Measurements from ENCODE around the gene ZNF253.
"Not testable (repeated sequence)": the region's sequence is repeated elsewhere in the genome, so short reads cannot be mapped to it uniquely, and the experiment has no call there.

The ZNF253 gene

DNA sequence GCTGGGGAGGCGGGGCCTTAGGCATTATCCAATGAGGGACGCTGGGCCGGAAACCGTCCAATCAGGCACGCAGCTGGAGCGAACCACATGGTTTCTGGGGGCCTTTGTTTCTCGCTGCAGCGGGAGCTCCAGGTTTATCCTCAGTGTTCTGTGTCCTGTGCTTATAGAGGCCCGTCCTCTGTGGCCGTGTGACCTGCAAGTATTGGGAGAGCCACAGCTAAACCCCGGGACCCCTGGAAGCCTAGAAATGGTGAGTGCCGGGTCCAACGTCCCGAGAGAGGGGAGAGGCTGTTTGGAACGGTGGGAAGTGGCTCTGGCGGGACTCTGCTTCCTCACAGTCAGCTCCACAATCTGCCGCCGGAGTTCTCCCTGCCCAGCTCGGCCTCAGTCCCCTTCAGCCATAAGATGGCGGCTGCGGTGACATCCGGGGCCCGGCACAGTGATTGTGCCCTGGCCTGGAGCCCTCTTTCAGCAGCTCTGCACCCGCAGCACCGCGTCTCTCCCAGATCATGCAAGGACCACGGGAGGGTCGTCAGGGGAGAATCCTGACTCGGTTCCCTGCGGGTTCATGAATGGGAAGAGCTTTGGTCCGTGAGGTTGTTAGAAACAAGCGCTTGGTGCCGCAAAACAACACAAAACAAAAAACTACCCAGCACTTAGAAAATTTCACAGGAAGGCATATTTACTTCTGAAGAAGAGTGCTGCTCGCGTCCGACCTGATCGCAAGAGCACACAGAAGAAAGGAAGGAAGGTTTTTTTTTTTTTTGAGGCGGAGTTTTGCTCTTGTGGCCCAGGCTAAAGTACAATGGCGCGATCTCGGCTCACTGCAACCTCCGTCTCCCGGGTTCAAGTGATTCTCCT is at the start of gene ZNF253:
Gene ZNF253 (plus strand): TSS at position 133 of the 861 bp plus-strand sequence. CDS start 115 bp downstream, at position 248.
- DNase-seq (ENCODE audit: low read depth in 2 of 2) = peak; percentile 78 to 80

DNA sequence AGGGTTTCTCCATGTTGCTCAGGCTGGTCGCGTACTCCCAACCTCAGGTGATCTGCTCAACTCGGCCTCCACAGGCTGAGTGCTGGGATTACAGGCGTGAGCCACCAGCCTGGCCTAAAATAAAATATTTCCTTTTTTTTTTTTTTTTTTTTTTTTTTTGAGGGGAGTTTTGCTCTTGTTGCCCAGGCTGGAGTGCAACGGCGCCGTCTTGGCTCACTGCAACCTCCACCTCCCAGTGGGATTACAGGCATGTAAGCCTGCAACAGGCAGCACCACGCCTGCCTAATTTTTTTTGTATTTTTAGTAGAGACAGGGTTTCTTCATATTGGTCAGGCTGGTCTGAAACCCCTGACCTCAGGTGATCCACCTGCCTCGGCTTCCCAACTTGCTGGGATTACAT is 49.0 kb upstream of the ZNF253 start:
- DNase-seq (ENCODE audit: low read depth in 2 of 2) = no peak

DNA sequence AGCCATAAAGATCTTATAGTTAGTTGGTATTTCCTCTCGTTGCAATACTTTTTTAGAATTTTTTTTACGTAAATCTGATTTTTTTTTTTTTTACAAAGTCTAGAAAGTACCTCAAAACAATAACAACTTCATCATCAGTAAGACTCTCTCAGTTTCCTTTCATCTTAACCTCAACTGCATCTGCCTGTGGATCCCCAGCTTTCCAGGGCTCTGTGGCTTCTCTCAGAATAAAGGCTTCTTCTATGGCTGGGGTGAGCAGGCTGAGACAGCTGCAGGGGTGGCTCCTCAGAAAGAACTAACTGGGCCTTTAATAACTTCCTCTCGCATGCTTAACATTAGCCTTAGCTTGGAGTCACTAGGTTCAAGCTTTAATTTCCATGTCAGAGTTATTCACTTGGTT is 48.3 kb upstream of the ZNF253 start:
- DNase-seq (ENCODE audit: low read depth in 2 of 2) = no peak

- DNase-seq (ENCODE audit: low read depth in 2 of 2) = no peak
Observed at GRCh38 chr19:19820774-19821320, 44.8 kb upstream of the ZNF253 start.

DNA sequence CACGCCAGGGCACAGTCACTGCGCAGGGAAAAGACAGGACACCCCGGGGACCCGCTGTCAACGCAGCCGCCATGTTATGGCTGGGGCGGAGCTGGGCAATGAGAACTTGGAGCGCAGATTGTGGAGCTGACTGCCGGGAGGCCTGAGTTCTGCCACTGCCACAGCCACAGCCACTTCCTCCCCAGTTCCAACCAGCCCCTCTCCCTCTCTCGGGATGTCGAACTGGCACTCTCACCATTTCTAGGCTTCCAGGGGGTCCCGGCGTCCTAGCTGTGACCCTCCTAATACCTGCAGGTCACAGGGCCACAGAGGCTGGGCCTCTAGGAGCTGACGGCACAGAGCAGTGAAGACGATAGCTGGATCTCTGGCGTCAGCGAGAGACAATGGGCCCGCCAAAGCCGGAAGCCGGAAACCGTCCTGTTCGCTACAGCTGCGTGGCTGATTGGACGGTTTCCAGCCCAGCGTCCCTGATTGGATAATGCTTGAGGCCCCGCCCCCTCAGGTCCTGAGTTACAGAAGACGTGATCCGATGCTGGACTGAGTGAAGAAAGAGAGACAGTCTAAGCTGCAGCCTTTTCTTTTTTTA is 44.2 kb upstream of the ZNF253 start, which contains the start of gene ZNF506:
Gene ZNF506 (minus strand): TSS at position 385 of the 586 bp plus-strand sequence. CDS start 147 bp downstream, at position 238.
- peak; percentile 88 to 89 for DNase-seq (ENCODE audit: low read depth in 2 of 2)

DNA sequence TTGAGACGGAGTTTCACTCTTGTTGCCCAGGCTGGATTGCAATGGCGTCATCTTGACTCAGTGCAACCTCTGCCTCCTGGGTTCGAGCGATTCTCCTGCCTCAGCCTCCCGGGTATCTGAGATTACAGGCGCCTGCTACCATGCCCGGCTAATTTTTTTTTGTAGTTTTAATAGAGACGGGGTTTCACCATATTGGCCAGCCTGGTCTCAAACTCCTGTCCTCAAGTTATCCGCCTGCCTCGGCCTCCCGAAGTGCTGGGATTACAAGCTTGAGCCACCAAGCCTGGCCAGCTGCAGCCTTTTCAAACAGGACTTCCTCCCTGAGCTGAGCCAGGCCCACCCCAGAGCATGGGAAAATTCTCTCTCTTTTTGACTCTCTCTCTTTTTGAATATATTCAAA is 43.7 kb upstream of the ZNF253 start:
- DNase-seq (ENCODE audit: low read depth in 2 of 2) = not testable (repeated sequence)

DNA sequence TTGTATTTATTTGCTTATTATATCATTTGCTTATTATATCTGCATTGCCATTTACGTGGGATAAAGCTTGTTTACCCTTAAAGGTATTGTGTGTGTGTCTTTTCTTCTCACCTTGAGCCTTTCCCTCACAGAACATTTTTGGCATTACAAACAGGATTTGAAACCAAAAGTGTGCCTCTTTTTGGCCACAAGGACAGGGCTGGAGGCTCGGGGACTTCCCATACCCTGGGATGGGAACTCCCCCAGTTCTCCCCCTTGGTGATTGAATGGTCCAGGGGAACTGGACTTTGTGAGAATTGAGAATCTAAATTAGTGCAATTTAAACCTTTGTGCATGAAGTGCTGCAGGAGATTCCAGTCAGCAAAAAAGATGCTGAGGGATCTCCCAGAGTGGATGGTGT is 41.8 kb upstream of the ZNF253 start:
- DNase-seq (ENCODE audit: low read depth in 2 of 2) = no peak

DNA sequence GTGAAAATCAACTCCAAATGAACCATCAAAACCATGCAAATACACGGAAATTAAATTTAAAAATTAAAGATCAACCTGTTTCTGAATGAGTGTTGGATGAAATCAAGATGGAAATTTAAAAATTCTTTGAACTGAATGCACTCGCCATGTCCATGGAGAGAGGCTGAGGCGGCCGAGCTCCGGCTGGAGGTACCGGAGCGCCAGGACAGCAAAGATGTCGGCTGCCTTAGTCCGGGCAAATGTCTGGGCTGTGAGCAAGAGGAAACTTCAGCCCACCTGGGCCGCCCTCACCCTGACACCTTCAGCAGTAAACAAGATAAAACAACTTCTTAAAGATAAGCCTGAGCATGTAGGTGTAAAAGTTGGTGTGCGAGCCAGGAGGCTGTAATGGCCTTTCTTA is 38.8 kb upstream of the ZNF253 start:
- no peak for DNase-seq (ENCODE audit: low read depth in 2 of 2)

- no peak for DNase-seq (ENCODE audit: low read depth in 2 of 2)
Observed at GRCh38 chr19:19835560-19836038, 30.1 kb upstream of the ZNF253 start.

DNA sequence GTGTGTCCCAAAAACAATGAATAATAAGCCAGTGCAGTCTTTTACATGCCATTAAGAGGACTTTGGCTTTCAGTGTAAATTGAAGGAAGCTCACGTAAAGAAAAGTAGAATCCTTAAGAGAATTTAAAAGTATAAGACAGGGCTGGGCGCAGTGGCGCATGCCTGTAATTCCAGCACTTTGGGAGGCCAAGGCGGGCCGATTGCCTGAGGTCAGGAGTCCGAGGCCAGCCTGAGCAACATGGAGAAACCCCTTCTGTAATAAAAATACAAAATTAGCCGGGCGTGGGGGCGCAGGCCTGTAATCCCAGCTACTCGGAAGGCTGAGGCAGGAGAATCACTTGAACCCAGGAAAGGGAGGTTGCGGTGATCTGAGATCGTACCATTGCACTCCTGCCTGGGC is 17.9 kb upstream of the ZNF253 start:
- DNase-seq (ENCODE audit: low read depth in 2 of 2) = no peak

DNA sequence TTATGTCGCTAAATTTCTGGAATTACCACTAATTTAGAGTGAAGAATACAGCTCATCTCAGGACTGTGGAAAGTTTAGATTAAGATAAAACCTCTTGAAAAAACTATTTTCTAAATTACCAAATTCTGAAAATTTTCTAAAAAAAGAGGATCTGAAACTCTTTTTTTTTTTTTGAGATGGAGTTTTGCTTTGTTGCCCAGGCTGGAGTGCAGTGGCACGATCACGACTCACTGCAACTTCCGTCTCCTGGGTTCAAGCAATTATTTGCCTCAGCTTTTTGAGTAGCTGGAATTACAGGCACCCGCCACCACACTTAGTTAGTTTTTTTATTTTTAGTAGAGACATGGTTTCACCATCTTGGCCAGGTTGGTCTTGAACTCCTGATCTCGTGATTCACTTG is 16.6 kb upstream of the ZNF253 start:
- DNase-seq (ENCODE audit: low read depth in 2 of 2) = no peak

DNA sequence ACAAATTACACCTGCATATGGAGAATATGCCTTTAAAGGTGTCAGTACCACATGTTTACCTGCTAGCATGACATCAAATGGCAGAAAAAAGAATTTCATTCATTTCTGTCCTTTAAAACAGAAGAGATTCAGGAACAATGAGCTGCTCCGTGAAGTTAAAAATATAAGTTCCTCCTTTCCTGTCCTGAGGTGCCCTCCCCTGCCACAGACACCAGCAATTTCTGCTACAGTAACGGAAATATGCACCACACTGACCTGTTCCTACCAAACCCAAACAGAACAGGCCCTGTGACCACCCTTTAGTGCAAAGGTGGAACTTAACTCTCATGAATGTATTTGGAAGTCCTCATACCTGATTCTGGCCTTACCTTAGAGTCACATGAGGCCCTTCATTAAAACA is 13.9 kb upstream of the ZNF253 start:
- DNase-seq (ENCODE audit: low read depth in 2 of 2) = not testable (repeated sequence)

DNA sequence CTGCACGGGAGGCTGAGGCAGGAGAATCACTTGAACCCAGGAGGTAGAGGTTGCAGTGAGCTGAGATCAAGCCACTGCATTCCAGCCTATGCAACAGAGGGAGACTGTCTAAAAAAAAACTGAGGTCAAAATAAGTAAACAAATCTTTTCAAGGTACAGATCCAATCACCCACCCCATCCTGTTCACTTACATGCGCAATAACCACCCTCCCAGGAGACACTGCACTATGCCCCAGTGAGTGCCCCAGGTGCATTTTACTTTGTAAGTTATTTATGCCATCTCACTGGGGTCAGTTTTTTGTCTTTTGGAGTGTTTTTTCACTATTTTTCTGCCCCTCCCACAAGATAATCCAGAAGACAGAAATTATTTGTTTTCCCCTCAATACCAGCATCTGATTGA is 6.9 kb upstream of the ZNF253 start:
- no peak for DNase-seq (ENCODE audit: low read depth in 2 of 2)

DNA sequence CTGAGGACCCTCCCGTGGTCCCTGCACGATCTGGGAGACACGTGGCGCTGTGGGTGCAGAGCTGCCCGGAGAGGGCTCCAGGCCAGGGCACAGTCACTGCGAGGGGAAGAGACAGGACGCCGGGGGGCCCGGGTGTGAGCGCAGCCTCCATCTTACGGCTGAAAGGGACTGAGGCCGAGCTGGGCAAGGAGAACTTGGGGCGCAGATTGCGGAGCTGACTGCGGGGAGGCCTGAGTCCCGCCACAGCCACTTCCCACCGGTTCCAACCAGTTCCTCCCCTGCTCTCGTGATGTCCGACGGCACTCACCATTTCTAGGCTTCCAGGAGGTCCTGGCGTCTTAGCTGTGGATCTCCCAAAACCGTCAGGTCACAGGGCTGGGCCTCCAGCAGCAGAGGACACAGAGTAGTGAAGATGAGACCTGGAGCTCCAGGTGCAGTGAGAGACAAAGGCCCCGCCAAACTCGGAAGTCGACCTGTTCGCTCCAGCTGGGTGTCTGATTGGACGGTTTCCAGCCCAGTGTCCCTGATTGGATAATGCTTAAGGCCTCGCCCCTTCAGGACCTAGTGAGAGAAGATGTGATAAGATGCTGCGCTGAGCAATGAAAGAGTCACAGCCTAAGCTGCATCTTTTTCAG is 4.8 kb upstream of the ZNF253 start:
- no peak for DNase-seq (ENCODE audit: low read depth in 2 of 2)

DNA sequence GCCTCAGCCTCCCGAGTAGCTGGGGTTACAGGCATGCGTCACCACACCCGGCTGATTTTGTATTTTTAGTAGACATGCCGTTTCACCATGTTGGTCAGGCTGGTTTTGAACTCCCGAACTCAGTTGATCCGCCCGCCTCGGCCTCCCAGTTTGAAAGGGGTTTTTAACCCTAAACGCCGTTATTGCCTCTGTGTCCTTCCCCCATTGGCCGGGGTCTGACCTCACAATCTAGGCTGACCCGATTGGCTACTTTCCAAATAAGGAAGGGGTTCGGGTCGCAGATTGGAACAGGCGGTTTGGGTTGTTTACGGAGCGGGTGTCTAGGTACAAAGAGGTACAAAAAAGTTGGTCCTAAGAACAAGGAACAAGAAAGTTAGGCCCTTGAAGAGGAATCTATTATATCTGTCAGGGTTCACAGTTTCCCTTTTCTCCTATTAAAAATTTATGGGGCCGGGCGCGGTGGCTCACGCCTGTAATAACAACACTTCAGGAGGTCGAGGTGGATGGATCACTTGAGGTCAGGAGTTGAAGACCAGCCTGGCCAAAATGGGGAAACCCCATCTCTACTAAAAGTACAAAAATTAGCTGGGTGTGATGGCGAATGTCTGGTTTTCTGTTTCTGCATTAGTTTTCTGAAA is 1.0 kb downstream of the ZNF253 start:
- no peak for DNase-seq (ENCODE audit: low read depth in 2 of 2)

DNA sequence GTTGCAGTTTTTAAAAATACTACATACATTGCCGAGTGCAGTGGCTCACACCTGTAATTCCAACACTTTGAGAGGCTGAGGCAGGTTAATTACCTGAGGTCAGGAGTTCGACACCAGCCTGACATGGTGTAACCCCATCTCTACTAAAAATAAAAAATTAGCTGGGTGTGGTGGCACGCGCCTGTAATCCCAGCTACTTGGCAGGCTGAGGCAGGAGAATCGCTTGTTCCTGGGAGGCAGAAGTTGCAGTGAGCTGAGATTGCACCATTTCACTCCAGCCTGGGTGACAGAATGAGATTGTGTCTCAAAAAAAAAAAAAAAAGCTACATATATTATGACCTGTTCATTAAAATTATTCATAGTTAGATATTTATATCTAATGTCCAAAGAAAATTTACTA is 4.4 kb downstream of the ZNF253 start:
- not testable (repeated sequence) for DNase-seq (ENCODE audit: low read depth in 2 of 2)

DNA sequence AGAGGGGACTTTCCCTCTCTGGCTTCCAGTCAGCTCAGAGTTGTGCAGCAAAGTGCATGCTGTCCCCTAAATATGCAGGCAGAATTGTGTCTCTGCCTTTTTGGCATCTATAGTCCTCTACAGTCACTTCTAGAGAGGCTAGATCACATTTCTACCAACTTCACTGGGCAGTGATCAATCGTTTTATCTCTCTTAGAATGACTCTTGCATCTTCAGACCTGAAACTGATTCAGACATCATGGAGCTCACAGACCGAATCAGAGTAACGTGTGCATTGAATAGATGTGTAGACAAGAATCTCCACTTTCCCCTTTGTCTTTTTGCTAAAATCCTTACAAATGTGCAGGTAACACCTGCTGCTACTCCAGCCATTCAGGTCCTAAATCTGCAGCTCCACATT is 6.2 kb downstream of the ZNF253 start:
- no peak for DNase-seq (ENCODE audit: low read depth in 2 of 2)

DNA sequence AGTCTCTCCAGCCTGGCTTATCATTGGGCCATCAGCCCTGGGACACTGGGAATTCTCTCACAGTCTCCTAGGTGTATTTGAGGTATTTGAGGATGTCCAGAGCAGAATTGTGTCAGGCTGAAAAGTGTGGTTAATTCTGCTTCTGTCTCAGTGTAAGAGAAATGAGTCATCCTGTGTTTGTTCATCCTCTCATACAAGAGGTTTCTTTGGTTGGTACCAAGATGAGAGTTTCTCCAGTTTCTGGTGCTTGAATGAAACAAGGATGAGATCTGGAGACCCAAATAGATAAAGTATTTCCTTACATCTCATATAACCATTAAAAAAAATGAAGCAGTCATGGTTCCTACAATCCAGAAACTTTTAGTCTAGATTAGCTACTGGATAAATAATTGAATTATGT is 7.7 kb downstream of the ZNF253 start:
- no peak for DNase-seq (ENCODE audit: low read depth in 2 of 2)

- no peak for DNase-seq (ENCODE audit: low read depth in 2 of 2)
Observed at GRCh38 chr19:19877724-19878123, 12.0 kb downstream of the ZNF253 start.

DNA sequence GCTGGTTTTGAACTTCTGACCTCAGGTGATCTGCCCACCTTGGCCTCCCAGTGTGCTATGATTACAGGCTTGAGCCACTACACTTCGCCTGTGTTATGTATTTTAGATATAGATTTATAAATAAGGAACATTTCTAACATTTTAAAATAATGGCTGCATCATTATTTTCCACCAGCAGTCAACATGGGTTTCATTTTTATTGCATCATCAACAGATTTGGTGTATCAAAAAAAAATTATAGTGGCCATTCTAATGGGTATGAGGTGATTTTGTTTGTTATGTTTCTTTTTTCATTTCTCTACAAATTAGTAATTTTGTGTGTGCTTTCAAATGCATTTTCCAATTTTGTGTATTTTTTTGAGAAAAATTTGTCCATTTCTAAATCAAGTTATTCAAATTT is 18.9 kb downstream of the ZNF253 start:
- DNase-seq (ENCODE audit: low read depth in 2 of 2) = no peak

- not testable (repeated sequence) for DNase-seq (ENCODE audit: low read depth in 2 of 2)
Observed at GRCh38 chr19:19892055-19892941, 26.6 kb downstream of the ZNF253 start.
